Fibroblast of pulmonary artery (primary cell): ENCODE results near the gene DNTTIP2.

Experiments used
- DNase-seq: peaks from one replicate; pipeline ENCODE4 v3.0.0-alpha.2; 2010; ENCODE audit warnings: low read depth
- H3K4me3 ChIP-seq: replicated peaks from 2 replicates; pipeline ENCODE4 v1.5.1; 2011; ENCODE audit warnings: low read depth, mild to moderate bottlenecking, control low read depth, low read length, moderate library complexity
- CTCF ChIP-seq: IDR thresholded peaks from 2 replicates; pipeline ENCODE4 v1.5.1; 2011; ENCODE audit warnings: mild to moderate bottlenecking, control low read depth, low read length, inconsistent platforms; ENCODE audit errors: missing control alignments

Gene DNTTIP2

GRCh38 chr1:93827633-93828366 is 51.2 kb downstream of the DNTTIP2 start:
- no peak for TF ChIP-seq CTCF
- no peak overlapping the region for H3K4me3 ChIP-seq
- peak; percentile 68 for DNase-seq

GRCh38 chr1:93827128-93827527 is 51.9 kb downstream of the DNTTIP2 start:
- no peak for TF ChIP-seq CTCF
- no peak for DNase-seq
- H3K4me3 ChIP-seq = no peak overlapping the region

- DNase-seq = no peak
- no peak overlapping the region for H3K4me3 ChIP-seq
- TF ChIP-seq CTCF = no peak
Measured at GRCh38 chr1:93824834-93825233, 54.2 kb downstream of the DNTTIP2 start.

- DNase-seq = no peak
- H3K4me3 ChIP-seq = no peak overlapping the region
- TF ChIP-seq CTCF = no peak
Measured at GRCh38 chr1:93822730-93823425, 56.1 kb downstream of the DNTTIP2 start.

- no peak for TF ChIP-seq CTCF
- no peak for DNase-seq
Measured at GRCh38 chr1:93821423-93822144, 57.4 kb downstream of the DNTTIP2 start.

GRCh38 chr1:93820554-93821422 is 58.2 kb downstream of the DNTTIP2 start:
- TF ChIP-seq CTCF = no peak
- no peak overlapping the region for H3K4me3 ChIP-seq
- no peak for DNase-seq

More at GRCh38 chr1:93821423-93822144, 57.4 kb downstream of the DNTTIP2 start:
- no peak overlapping the region for H3K4me3 ChIP-seq
